GM18520 (cell line): ENCODE measurements around the gene TPPP3.

Experiments used
- ATAC-seq: cut with Tn5 transposase; IDR thresholded peaks from one replicate; pipeline ENCODE4 v1.9.1; 2021; ENCODE audit not compliant: unreplicated experiment

The TPPP3 gene

DNA sequence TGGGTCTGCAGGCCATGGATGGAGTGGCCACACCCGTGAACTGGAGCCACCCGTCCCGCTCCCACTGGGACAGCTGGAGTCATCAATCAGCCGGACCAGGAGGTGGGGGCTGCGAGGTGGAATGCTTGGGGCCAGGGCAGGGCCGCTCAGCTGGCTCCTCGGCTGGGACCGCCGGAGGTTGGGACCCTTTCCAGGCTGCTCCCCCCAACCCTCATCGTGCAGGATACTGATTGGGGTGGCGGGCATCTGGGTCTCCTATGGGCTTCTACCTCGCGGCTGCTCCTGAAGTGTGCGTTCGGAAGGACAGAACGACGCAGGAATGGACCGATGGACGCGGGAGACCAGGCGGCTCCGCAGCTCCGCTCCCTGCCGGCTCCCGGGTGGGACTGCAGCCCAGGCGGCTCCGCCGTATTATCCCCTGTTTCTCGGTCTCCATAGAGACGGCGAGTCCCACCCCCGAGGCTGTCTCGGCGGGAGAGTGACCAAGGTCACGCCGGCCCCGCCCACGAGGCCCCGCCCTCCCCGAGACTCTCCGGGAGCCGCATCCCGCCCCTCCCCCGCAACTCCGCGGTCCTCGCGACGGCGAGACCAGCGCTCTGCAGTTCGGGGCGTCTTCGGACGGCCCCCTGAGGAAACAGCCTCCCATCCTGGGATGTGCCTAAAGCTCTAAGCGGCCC lies at the start of gene TPPP3:
Gene TPPP3 (minus strand): TSS at position 388 of the 677 bp plus-strand sequence. CDS start 2,387 bp downstream, outside the sequence.
- no peak for ATAC-seq

DNA sequence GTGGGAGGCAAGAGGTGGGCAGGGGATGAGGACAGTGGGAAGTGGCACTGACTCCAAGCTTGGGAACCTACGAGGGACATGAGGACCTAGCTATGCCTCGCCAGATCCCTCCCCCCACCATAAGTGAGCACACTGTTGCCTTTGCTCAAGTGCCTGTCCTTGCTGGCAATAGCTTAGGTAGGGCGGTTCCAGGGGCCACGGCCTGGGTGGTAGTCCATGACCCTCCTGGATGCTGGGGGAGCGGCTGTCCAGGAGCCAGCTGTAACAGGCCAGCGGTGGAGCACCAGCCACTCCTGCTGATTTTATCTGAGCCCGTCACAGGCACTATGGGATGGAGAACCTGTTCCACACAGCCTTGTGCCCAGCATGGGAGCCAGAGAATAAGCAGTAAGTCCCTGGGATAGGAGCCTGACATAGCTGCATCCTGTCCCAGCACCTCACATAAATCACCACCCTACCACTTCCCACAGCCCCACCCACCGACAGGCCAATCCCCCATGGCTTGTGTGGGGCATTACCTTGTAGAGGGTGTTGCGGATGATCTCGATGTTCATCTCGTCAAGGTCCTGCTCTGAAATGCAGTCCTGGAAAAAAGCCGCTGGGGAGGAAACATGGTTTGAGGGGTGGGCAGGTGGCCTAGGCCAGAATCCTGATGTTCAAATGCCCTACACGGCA lies 49.4 kb upstream of the TPPP3 start:
- no peak for ATAC-seq

DNA sequence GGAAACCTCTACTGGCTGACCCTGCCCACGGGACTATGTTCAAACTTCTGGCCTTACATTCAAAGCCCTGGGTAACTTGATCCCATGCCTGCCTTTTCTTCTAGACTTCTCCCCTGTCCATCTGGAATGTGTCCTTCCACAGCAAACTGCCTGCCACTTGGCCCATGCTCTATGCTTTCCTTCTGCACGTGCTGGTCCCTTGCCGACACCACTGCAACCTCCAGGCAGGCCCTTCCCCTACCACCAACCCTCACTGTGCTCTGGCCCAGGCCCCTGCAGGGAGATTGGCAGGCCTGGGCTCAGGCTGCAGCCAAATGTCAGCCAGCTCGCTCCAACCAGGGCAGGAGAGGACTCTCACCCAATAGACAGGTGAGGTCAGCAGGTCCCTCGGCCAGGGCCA lies 48.6 kb upstream of the TPPP3 start:
- ATAC-seq = no peak

DNA sequence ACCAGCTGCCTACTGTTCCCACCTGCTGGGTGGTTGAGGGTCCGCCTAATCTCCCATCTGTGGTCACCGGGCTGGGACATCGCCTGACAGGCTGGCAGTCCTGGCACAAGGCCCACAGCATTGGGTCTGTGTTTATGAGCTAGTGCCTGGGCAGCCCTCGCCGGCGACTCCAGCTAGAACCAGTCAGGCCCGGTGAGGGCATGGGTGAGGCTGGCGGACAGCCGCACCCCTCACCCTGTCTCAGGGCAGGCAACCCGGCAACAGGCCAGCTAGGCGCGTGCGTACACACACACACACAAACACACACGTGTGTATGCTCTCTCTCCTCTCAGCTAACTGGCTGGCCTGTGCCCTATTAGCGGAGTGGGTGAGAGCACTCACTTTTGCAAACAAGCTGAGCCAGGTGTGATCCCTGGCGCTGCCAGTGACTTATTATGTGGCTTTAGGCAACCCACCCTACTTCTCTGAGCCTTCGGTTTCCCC lies 48.0 kb upstream of the TPPP3 start:
- ATAC-seq = no peak

DNA sequence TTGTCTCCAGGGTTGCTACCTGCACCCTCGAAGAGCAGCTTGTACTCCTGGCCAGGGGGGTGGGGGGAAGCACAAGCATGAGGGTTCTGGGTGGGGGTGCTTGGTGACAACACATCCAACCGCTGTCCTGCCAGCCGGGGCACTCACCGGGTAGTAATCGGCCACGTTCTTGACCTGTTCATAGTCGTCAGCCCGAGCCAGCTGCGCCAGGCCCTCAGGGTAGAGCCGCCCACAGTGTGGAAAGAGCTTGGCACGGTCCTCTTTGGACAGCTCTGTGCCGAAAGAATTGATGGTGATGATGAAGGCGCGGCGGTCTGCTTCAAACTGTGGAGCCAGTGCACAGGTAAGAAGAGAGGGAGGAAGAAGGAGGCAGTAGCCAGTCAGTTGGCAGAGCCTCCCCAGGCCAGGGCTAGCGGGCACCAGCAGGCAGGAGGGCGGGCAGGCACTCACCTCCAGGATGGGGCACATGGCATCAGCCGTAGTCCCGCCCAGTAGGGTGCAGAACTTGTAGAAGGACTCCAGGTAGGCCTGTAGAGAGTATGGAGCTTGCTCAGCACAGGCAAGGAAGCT lies 45.6 kb upstream of the TPPP3 start:
- no peak for ATAC-seq

DNA sequence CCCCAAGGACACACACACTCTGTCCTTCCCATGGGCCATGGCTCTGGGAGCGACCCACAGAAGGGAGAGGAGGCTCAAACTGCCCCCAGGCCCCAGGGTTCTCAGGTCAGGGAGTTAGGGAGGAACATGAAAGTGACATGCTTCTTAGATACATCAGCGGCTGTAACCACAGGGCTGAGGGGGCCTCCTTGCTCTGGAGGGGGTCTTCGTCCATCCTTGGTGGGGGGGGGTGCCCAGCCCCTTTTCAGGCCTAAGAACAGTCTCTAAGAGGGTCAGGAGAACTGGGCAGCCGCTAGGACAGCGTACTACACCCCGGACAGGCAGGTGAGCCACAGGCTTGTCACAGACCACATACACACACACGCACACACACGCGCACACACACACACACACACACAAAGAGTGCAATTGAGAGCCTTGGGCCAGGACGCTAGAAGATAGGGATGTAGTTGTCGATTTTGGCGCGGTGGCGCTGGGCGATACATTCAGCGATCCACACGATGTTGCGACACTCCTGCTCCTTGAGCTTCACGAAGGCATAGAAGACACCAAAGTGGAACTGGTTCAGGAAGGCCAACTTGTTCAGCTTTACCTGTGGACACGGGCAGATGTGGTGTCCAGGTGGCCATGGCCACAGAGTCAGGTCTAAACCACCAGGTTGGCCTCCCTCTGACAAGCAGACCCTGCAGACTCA lies 44.9 kb upstream of the TPPP3 start:
- no peak for ATAC-seq

DNA sequence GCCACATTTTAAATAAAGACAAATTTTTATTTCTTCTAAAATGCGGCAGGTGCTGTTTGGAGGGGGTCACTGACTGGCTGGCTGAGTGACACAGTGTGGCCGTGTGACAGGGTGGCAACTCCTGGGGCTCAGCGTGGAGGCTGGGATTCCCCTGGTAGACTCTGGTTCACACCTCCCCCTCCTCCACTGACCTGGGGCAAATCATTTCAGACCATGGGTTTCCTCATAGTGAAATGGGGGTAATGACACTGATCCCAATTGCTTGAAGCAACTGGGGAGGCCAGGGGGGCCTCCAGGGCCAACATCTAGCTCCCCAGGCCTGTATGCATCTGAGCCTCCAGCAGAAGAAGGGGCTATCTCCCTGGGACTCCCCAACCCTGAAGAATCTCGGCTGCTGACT lies 44.2 kb upstream of the TPPP3 start:
- peak; percentile 51 for ATAC-seq

DNA sequence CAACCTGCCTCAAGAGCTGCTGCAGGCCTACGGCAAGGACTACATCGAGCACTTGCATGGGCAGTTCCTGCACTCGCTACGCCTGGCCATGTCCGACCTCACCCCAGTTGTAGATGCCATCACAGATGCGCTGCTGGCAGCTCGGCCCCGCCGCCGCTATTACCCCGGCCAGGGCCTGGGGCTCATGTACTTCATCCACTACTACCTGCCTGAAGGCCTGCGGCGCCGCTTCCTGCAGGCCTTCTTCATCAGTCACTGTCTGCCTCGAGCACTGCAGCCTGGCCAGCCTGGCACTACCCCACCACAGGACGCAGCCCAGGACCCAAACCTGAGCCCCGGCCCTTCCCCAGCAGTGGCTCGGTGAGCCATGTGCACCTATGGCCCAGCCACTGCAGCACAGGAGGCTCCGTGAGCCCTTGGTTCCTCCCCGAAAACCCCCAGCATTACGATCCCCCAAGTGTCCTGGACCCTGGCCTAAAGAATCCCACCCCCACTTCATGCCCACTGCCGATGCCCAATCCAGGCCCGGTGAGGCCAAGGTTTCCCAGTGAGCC lies 43.4 kb upstream of the TPPP3 start:
- no peak for ATAC-seq

DNA sequence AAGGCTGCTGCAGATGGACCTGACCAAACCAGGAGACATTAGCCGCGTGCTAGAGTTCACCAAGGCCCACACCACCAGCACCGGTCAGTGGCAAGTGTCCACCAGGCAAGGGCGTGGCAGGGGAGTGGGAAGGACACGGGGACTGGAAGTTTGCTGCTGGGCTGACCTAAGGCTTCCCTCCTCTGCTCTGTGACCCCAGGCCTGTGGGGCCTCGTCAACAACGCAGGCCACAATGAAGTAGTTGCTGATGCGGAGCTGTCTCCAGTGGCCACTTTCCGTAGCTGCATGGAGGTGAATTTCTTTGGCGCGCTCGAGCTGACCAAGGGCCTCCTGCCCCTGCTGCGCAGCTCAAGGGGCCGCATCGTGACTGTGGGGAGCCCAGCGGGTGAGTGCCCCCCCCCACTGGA lies 42.5 kb upstream of the TPPP3 start:
- ATAC-seq = no peak

DNA sequence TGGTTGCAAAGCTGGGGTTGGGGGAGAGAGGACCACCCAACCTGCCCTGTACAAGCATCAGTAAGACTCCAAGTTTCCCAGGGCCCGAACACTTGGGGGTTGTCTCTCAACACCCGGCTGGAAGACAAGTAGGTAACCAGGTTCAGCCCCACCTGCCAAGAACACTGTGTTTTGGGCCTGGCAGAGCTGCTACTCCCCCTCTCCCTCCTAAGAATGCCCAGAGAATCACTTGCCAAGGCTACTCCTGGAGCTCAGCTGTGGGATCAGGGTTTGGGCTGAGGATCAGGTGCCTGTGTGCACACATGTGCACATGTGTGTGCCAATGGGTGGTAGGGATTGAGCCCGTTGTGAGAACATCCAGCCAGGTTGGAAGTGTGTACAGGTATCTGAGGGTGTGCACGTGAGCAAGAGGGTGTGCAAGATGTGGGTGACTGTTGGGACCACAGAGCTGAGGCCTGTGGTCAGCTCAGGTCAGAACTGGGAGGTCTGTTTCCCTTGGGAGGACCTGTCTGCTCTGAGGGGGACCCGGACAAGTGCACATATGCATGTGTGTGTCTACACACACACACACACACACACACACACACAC lies 39.9 kb upstream of the TPPP3 start:
- no peak for ATAC-seq

DNA sequence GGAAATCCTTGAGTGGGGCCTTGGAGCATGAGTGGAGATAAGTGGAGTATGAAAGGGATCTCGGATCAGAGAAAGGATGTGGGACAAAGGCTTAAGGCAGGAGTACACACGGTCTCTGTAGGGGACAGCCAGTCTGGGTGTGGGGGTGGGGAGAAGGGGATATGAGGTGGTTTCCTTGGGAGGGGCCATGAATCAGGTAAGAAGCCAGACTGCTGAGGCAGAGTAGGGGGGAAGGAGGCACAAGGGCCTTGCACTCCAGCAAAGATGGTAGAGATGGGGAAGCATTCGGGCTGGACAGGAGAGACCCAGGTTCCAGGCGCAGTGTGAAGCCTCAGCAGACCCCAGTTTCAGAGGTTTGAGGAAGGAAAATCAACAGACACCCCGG lies 39.2 kb upstream of the TPPP3 start:
- no peak for ATAC-seq

DNA sequence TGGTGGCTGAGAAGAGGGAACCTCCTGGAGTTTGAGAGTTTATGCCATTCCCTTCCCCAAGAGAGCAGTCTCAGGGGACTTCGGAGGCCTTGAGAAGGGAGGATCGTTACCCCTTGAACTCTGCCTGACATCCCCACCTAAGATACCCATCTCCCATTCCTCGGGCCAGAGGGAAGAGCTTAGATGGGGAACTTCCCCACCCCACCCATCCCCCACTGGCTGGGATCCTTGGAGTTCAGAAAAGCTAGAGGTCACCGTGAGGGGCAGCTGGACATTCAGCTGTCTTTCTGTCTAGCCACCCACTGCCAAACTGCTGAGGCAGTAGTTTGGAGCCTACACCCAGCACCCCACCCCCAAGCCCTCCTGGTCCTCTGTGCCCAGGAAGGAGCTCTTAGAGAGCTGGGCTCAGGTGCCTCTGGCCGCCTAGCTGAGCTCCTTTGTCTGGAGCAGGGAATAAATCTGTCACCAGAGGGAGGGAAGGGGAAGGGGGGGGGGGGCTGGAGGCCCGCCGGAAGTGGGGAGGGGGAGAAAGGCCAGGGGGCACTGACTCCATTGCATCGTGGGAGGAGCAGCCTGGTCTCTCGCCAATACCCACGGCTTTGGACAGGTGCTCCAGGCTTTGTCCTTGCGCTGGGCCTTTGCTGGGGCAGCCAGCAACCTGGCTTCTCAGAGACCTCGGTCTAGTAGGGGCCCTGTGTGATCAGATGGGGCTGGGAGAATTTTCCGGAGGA lies 38.6 kb upstream of the TPPP3 start:
- no peak for ATAC-seq

DNA sequence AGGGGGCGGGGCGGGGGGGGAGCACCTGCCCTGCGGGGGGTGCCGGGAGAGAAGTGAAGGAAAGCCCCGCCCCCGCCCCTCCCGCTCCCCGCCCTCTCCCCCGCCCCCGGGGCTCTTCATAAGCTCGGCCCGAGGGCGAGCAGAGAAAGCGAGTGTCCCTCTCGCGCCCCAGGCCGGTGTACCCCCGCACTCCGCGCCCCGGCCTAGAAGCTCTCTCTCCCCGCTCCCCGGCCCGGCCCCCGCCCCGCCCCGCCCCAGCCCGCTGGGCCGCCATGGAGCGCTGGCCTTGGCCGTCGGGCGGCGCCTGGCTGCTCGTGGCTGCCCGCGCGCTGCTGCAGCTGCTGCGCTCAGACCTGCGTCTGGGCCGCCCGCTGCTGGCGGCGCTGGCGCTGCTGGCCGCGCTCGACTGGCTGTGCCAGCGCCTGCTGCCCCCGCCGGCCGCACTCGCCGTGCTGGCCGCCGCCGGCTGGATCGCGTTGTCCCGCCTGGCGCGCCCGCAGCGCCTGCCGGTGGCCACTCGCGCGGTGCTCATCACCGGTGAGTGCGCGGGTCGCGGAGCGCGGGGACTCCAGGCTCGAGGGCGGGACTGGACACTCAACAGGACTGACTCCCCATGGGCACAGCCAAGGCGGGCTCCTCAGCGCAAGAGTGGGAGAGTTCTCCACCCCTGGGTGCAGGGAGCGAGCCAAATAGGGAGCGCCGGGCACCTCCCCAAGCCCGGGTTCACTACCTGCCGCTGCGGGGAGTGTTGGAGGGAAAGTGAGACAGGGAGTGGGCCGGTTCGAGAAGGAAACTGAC lies 37.9 kb upstream of the TPPP3 start, which contains the start of gene HSD11B2:
Gene HSD11B2 (plus strand): TSS at position 145 of the 798 bp plus-strand sequence. CDS start 128 bp downstream, at position 273.
- ATAC-seq = no peak

DNA sequence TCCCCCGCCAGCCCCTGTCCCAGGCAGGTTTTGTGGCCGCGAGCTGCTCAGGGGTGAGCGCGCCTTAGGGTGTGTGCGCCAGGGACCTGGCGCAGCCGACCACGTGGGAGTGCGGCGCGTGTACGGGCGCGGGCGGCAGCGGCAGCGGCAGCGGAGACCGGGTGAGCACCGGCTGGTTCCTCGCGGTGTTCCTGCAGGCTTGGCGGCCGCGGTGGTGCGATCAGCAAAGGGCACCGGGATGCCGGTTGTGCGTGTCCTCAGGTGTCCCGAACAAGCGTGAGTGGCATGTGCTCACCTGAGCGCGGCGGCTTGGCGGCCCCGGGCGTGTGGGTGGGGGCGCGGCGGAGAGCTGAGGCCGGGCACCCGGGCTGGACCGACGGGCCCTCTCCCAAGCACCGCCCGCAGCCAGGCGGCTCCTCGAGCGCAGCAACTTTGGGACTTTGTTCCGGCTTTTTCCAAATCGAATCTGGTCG lies 37.2 kb upstream of the TPPP3 start:
- ATAC-seq = no peak

DNA sequence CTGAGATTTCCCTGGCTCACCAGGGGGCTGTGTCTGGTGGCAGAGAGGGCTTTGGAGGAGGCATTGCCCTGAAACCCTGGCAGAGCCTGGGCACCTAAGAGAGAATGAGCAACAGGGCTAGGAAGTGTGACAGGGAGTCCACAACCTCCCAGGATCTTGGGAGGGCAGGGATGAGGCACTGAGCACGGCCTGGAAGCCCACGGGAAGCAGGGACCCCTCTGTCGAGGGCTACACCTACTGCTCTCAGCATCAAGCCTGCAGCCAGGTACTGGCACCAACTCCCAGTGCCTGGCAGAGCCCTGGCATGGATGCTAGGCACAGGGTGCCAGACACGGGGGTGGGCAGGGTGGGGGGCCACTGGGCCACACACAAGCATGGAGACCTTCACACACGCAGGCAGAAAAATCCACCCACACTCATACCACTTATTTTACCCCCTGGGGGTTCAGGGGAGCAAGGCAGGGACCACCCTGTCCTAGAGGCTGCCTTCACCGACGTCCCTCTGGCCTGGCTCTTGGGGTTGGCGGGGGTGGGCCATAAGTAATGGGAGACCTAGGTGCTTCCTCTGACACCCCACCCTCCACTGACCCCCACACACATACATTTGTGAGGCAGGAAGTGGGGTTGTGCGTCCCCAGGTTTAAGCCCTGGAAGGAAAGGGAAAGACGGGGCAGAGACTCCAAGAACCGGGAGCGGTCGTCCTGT lies 36.7 kb upstream of the TPPP3 start:
- ATAC-seq = no peak

DNA sequence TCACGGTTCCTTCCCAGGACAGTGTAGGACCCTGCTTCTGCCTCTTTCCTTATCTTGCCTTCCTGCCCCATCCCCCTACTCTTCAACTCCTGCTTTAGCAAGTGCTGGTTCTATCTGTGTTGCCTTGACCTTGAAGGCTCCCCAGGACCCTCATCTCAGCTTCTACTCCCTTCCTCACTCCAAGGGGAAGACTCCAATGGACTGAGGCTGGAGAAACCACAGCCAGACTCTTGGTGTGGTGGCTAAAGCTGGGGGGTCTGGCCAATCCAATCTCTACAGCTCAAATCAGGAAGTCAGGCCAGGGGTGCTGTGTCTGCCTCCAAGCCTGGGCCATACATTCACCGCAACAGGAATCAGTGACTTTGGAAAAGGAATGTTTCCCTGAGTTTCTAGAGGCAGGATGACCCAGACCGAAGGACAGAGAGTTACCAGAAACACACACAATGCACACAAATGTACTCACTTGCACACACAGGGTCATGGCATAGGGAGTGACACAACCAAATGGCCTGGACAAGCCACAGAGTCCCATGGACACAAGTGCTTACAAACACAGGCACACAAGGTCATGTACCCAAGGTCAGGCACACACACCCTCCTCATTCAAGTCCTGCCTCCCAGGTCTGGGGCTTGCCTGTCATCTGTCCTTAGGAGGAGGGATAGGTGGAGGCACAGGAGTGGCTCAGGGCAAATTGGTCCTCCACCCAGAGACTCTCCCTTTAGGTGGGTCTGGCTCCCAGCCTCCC lies 35.9 kb upstream of the TPPP3 start:
- no peak for ATAC-seq

DNA sequence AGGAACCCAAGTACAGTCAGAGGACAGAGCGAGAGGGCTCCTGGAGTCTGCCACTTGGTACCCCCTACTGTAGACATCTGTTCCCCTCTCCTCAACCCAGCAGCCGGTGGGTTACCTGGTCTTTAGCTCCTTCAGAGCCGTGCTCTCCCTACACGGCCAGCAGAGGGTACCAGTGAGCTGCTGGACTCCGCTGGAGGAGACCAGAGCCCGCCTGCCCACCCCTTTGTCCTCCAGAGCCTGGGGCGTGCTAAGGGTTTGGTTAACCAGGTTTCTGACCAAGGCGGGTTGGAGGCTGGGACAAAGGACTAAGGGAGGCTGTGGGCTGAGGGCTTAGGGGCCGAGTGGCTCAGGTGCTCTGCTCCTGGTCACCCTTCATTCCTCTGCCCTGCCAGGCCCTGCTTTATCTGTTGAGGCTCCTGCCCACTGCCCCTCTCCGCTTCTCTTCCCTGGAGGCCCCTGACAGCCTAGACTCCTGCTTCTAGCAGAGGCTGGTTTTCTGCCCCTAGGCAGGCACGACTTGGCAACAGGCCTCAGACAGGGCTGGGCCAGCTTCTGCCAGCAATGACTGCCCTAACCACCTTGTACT lies 34.9 kb upstream of the TPPP3 start:
- ATAC-seq = no peak

DNA sequence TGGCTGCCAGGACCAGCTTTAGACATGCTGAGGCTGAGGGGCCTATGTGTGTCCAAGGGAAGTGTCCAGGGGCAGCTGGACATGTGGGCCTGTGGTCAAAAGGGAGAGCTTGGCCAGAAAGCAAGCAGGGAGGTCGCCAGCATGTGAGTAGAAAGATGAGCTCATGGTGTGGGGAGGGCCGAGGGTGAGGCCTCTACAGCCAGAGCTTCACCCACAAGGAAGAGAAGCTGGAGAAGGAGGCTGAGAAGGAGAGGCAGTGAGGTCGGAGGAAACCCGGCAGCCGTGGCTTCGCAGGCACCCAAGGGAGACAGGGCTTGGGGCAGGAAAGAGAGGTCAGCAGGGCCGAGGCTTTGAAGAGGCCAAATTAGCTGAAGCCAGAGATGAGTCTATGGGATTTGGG lies 33.7 kb upstream of the TPPP3 start:
- ATAC-seq = no peak
